Hepatocyte (in vitro differentiated cells): ENCODE data around the gene ACOX3.

ENCODE experiments used
- CTCF ChIP-seq: fragments of 200-600 bp; sonication (generic); IDR thresholded peaks from 2 replicates; pipeline ENCODE4 v1.5.1; 2016; ENCODE audit warnings: antibody characterized with exemption, mild to moderate bottlenecking; ENCODE audit not compliant: poor library complexity
- EZH2 ChIP-seq: fragments of 200-600 bp; sonication (generic); IDR thresholded peaks from 2 replicates; pipeline ENCODE4 v1.6.1; 2016; ENCODE audit warnings: antibody characterized with exemption, mild to moderate bottlenecking, borderline replicate concordance
- EZH2phosphoT487 ChIP-seq: fragments of 200-600 bp; sonication (generic); IDR thresholded peaks from one replicate; pipeline ENCODE4 v1.6.1; 2018; ENCODE audit warnings: antibody characterized with exemption, mild to moderate bottlenecking, low read depth, moderate library complexity; ENCODE audit not compliant: unreplicated experiment, severe bottlenecking

DNA sequence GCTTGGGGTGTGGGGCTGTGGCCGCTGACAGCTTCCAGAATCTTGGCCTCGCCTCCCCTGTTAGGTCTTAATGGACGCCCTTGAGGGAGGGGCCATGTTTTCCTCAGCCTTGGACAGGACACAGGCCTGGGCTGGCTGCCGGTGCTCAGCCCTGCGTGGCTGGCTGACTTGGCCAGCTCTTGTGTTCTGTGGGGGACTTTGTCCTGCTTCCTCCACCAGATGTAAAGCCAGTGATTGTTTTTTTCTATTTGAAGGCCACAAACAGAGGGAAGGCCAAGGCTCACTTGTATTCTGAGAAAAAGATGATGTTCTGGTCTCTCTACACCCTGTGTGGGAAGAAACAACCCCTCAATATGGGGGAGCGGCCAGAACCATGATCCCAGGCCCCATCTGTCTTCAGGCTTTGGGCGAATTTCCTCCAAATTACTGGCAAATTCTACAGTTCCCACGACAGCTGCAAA is 99.7 kb downstream of the ACOX3 start:
- TF ChIP-seq CTCF, result no peak
- TF ChIP-seq EZH2, result no peak
- TF ChIP-seq EZH2phosphoT487, result no peak
